Breast epithelium (tissue), 3 donors: Measurements from ENCODE around the gene NONO.

Source experiments
- CTCF ChIP-seq, 3 donors: fragments of 450-650 bp; IDR thresholded peaks; one replicate each; pipeline ENCODE4 v1.5.1; 2016 to 2017; ENCODE audit warnings: antibody characterized with exemption in 3 of 3, mild to moderate bottlenecking in 3 of 3, moderate library complexity in 3 of 3
- POLR2A ChIP-seq: fragments of 450-650 bp; IDR thresholded peaks from one replicate; pipeline ENCODE4 v1.6.1; 2016; ENCODE audit warnings: antibody characterized with exemption, mild to moderate bottlenecking, moderate library complexity

- no peak for TF ChIP-seq CTCF (IDR thresholded peaks at IDR 0.05)
- no peak for TF ChIP-seq POLR2A
Observed at GRCh38 chrX:71302461-71303213, 19.2 kb downstream of the NONO start.
